Stimulated activated CD4-positive, alpha-beta T cell treated with anti-CD3 and anti-CD28 coated beads, TNF-alpha, amount 100 ng/mL, for 24 hours (primary cell): ENCODE measurements around the gene DYNLL2.
"Not testable (repeated sequence)": the region's sequence is repeated elsewhere in the genome, so short reads cannot be mapped to it uniquely, and the experiment has no call there.

ENCODE experiments used
- DNase-seq, 3 experiments: peaks; one replicate each; pipeline ENCODE4 v3.0.0-alpha.2; 2020; ENCODE audit warnings: low read depth in 3 of 3

The DYNLL2 gene

DNA sequence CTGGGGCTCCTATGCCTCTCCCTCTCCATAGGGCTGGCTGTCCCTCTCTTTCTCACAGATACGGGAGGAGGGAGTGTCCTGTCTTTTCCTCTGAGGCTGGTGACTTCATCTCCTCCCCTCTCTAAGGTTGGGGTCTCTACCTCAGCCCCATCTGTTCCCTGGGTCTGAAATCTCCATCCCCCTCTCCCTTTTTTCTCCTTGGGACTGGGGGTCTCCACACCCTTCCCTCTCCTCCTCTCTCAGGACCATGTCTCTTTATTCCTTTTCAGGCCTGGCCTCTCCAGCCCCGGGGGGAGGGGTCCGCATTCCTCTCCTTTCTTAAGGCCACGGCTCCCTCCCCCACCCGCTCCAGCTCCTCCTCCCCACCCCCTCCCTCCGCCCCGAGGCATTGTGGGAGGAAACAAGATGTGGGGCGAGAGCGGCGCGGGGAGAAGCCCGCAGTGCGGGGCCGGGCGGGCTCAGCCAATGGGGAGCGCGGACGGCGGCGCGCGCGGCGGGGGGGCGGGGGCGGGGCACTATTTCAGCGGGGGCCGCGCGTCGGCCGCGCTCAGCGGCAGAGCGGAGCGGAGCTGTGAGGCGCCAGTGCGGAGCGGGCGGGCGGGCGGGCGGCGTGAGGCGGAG, at the start of gene DYNLL2:
Gene DYNLL2 (plus strand): TSS at position 550 of the 621 bp plus-strand sequence. CDS start 3,672 bp downstream, outside the sequence.
- peak; percentile 83 to 91 (median 90) for DNase-seq

DNA sequence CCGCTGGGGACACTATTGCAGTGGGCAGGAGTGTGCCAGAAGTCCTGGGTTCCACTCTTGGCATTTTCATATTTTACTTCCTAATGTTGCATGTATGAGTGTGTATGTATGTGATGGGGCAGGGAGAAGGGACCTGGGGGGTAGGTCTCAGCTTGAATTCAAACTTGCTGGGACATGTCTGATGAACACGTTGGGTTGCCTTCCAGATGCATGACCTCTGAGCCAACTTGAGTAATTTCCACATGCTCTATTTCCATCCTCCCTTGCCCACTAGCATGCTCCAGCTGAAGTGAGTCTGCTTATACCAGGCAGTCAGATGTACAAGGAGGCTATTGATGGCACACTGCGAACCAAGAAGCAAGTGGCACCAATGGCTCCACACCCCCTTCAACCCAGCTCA, 43.2 kb upstream of the DYNLL2 start:
- DNase-seq = no peak

DNA sequence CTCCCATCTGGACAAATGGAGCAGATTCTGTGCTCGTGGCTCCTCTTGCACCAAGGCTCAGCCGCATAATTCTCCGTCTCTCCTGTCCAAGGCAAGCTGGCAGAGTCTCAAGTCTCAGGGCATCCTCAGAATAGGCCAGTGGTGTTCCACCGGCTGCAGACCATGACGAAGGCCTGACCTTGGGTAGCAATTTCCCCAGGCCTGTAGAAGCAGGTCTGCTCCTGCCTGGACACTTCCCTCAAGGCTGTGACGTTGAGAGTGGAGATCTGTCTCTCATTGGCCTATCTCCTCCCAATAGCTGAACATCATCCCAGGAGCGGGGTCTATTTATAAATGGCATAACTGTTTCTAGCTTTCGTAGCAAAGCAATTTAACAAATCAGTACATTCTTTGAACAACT, 42.8 kb upstream of the DYNLL2 start:
- DNase-seq = no peak

DNA sequence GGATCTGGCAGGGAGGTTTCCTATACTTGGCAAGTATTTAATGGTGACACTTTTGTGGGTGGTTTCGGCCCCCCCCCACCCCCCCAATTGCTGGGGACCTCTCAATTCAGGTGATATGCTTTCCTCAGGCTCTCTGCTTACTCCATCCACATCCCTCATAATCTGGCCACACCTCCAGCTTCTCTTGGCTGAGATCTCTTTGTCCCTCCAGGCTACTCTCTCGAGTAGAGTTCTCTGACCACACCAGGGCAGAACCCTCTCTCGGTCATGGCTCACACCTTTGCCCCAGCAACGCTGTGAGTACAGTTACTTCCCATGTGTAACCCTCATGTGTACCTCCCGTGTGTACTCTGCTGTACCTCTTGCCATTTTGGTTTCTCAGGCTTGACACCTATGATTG, 42.1 kb upstream of the DYNLL2 start:
- no peak for DNase-seq

DNA sequence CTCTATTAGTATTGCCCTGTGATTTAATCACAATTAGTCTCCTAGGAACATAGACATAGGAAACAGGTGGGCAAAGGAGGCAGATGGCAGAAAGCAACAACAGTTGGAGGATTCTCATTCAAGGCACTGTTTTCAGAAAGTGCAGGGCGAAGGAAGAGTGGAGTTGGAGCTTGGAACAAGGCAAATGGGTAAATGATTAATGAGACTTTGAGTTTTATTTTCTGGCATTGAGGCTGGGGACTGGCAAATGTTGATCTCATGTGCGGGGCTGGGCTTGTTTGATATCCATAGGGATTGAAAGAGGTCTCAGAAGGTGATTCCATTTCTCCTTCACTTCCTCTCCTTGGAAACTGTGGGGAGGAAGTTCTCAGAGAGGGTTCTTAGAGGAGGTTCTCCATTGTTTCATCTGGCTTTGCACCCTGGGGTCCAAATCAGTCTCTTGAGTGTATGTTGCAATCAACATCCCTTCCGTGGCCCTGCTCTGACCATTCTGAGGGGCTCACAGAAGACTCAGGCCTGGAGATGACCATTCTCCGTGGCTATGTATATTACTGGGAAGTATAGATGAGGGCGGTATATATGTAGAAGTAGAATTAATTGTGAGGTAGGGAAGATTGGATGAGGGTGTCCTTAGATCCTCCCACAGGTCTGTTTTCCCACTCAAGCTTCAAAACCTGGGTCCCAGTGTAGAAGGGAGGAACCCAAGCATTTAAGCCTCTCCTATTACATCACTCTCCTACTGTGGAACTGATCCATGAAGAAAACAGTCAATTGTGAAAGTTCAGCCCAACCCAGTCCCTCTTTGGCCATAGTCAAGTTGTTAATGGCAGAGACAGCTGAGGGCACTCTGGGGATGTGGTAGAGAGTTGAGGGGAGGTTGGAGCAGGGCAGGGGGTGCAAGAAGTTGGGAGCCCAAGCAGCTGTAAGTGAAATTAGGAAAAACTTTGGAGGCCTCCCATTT, 39.7 kb upstream of the DYNLL2 start:
- DNase-seq = no peak

DNA sequence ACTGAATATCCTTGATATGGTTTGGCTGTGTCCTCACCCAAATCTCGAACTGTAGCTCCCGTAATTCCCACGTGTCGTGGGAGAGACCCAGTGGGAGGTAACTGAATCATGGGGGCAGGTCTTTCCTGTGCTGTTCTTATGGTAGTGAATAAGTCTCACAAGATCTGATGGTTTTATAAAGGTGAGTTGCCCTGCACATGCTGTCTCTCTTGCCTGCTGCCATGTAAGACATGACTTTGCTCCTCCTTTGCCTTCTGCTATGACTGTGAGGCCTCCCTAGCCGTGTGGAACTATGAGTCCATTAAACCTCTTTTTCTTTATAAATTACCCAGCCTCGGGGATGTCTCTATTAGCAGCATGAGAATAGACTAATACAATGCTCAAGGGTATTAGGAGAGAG, 39.0 kb upstream of the DYNLL2 start:
- DNase-seq = not testable (repeated sequence)

DNA sequence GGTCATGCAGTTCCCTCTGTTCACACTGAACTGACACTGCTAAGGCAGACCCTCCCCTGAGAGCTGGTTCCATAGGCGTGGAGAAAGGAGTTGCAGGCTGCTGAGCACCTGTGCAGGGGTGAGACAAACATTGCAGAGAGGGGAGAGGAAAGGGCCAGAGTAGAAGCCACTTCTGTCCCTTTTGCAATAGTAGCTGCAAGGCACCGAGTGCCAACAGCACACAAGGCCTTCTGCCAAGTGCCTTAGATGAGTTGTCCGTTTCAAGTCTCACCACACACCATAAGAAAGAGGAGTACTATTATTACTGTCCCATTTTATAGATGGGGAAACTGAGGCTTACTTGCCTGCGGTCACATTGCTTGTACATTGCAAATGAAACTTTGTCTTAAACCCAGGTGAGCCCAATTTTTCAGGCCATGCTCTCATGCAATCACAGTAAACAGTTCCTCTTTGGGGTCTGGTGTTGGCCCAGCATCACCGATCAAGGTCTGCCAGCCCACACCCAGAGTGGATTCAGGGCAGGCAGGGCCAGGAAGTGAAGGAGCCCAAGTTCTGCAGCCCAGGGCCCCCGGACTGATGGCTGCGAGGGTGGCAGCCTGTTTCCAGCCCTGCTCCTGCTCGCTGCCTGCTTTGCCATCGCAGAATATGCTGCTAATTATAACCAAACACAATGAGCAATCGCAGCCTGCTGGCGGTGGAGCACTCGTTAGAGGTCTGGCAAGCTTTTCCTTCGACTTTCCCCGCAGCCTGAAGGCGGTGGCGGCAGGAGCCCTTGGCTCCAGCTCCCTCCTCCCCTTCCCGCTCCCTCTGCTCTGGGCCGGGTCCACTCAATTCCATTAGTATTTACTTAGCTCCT, 36.8 kb upstream of the DYNLL2 start:
- DNase-seq = no peak

DNA sequence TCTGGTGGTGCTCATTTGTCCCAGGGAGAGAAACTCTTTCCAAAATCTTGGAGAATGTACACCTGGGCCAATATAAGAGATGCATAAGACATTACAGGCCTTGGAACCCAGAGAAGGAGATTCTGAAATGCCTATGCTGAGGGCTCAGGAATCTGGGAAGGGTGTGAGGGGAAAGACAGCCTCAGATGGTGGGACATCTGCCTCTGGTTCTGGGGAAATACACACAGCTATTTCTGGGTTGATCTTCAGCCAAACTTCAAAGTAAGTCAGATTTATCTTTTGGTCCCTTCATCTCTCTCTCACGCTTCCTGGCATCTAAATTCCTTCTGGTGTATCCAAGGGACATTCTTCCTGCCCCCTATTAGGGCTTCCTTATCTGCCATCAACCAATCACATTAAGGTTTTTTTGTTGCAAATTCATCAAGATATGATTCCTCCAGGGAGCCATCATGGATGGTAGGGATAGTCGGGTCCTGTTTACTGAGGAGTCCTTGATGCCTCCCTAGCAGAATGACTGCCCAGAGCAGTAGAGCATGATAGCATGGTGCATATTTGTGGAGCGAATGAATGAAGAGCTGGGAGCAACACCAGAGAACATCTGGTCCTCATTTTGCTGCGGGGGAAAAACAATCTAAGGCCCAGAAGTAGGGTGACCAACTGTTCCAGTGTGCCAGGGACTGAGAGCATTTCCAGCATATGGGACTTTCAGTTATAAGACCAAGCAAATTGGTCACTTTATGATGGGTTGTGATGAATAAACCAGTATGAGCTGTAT, 35.7 kb upstream of the DYNLL2 start:
- no peak for DNase-seq

DNA sequence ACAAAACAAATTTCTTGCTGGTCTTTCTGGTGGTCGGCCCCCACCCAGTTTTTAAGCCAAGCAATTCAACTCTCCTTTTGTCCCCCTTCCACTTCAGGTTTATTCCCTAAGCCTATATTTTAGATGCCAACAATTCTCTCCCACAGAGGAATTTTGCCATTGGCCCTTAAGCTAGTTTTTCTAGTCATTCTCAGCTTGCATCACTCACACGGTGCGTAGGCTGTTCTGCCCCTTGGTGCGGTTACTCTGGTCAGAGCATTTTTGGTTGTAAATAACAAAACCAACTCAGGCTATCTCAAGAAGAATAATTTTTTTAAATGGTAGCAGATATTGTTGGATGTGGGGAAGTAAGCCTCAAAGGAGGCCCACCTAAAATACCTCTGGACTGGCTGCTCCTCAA, 33.7 kb upstream of the DYNLL2 start:
- no peak for DNase-seq

DNA sequence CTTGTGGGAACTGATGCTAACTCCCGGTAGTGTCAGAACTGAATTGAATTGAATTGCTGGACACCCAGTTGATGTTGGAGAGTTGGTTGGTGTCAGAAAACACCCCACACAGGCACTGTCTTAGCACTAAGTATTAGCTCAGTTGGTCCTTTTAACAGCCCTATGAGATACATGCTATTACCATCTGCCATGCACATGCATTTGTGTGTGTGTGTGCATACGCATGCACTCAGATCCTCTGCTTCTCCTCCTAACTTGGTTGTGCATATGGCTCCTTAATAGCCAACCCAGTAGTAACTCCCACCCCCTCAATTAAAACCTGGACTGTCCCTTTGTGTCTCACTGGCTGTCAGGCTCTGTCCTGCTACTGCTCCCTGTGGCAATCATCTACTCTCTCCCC, 32.3 kb upstream of the DYNLL2 start:
- no peak for DNase-seq

DNA sequence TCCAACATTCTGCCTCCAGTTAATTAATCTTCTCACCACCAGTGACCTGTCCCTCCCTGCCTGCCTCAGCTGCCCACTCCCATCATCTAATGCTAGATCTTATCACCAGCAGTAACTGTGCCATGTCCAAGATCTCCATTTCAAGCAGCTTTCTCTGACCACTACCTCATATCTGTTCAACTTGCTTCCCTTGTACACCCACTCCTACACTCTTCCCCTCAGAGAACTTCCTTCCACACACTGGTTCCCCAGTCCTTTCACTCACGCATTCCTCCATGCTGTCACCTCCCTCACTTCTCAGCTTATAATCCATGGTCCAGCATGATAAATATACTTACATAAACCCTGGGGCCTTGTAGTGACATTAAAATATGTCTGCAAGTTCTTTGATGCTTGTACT, 31.8 kb upstream of the DYNLL2 start:
- DNase-seq = no peak

DNA sequence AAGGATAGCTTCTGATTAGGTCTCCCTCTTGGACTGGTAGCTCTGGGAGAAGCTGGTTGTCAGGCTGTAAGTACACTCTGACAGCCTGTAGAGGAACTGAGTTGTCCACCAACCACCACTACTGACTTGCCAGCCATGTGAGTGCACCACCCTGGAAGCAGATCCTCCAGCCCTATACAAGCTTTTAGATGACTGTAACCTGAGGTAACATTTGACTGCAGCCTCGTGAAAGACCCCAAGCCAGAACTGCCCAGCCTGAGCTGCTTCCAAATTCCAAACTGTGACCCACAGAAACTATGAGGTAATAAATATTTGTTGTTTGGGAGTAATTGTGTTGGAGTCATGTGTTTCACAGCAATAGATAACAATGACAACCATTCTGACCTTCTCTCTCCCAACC, 30.8 kb upstream of the DYNLL2 start:
- DNase-seq = no peak

DNA sequence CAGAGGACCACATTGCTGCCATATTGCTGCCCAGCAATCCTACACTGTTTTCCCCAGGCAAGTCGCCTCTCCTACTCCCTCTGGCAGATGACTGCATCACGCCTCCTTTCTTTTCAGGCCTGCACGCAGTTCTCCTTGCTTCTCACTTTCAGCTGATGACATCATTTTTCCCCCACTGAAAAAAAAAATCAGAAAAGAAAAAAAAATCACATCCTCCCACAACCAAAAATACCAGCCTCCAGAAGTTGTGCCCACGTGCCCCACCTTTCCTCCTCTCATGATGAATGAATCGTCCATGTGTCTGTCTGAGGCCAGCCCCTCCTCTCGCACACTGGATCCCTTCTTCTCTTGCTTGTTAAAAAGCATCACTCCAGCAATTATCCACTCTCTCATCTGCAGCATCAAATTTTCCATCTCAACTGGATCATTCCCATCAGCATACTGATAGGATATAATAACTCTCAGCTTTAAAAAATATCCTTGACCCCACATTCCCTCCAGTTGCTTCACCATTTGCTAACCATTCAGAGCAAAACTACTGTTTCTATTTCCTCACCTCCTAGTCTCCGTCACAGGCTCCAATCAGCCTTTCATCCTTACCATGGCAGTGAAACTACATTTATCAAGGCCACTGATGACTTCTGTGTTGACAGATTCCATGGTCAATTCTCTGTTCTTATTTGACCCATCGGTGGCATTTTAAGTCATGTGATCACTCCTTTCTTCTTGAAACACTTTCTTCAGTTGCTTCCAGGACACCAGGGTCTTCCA, 30.1 kb upstream of the DYNLL2 start:
- DNase-seq = peak in 2 of 3 experiments; percentile 0 to 10

DNA sequence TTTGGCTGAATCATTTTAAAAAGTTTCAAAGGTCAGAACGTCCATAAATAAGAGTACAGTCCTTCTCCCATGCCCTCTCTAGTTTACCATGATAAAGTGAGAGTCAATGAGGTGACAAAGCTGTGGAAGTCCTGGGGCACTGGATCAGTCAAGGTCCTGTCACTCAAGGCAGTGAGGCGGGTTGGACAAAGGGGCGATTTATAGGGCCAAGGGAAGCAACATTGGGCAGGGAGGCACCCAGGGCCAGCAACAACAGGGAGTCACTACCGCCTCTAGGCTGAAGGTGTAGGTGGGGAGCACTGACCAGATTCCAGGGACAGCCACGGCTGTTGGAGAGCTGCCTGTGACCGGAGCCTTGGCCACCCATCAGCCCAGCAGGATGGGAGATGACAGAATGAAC, 28.6 kb upstream of the DYNLL2 start:
- no peak for DNase-seq

DNA sequence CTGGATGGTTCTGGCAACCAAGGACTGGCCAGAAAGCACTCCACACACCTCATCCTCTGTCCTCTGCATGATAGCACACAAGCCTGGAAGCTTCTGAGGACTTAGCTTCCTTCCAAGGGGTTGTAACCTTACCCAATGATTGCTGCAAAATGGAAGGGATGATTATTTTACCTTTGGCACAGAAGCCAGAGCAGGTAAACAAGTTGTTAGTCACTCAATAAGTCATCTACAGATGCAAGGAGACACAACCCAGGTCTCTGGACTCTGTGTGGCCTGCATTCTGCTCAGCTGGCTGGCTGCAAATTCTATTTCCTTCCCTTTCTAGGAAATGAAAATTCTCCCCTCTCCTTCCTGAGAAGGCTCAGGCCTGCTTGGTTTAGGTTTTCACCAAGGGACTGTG, 26.7 kb upstream of the DYNLL2 start:
- no peak for DNase-seq

DNA sequence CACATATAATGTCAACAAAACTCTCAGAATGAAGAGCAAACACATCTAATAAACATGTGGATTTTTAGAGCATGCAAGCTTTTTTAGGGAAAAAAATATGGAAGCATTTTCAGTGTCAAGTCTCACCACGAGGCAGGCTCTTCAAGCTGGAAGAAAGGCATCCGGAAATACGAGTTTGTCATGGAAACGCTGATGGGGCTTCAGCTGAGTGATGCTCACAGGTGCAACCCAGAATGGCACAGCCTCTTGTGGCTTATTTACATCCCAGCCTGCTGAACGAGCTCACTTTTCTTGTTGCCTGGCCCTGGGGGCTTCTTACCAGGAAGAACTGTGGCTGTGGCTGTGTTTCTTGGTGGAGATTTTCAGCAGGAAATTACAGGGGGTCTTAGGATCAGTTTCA, 24.1 kb upstream of the DYNLL2 start:
- DNase-seq = no peak

DNA sequence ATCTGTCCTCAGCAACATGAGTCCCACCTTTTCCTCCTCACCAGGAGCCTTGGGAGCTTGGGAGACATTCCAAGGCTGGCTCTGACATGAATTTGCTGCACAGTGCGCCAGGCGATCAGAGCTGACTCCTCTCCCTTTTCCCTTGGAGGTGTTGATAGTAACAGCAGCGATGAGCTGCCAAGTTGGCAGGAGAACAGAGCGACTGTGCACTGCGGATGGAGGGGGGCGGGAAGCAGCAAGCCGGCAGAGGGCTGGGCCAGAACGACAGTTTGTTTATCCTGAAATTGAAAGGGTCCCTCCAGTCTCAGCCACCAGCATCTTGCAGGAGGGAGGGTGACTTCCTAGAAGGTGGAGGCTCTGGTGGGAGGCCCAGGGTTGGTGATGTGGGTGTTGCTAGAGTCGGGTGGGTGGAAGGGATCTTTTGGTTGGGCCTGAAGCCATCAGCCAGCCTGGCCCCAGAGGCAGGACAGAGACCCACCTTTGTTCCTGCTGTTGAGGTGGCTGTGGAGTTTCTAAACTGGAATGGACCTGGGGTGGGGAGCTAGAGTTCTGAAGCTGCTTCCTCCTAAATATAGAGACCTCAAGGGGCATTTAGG, 22.5 kb upstream of the DYNLL2 start:
- no peak for DNase-seq

DNA sequence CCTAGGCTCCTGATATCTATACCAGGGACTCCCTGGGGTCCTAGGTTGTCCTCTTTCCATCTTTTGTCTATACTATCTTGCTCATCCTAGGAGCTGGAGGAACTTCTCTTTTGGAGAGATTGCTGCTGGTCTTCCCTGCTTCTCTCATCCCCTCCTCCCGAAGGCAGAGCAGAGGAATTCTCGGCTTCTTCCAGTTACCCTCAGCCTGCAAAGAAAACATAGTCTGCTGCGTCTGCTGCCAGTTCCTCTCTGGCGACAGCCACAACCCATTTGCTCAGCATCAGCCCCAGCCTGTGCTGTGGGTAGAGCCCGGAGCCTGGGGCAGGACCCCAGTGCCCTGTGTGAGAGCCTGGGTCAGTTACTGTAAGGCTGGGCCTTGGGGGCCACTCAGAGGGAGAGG, 21.5 kb upstream of the DYNLL2 start:
- no peak for DNase-seq

DNA sequence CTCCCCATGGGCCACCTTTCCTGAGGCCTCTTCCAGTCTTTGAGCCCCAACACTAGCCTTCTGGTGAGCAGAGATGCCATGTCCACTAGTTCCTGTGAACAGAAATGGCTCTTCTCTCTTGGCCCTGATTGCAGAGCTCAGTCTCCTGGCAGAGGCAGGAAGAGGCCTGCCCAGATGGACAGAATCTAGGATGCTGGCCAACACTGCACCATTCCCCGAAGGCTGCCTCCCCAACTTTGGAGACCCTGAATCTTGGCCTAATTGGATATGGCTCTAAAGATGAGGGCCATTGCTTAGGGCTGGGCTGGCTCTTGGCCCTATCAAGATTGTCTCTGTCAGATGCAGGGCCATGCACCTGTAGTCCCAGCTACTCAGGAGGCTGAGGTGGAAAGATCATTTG, 18.0 kb upstream of the DYNLL2 start:
- no peak for DNase-seq

DNA sequence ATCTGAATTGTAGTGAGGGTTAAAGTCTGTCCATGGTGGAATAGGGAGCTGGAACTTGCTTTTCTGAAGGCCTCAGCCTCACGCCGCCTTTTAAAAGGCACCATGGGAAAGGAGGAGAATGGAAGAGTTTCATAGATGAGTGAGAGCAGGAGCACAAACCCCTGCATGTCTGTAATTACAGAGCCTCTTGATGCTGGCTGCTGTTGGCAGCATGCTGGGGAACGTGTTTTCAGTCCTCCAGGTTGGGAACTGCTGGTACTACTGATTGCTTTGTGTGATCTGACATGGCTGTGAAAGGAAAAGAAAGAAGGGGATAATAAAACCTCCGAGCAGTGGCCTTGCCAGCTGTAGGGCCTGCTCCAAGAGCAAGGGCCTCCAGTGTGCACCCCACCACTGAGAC, 16.8 kb upstream of the DYNLL2 start:
- DNase-seq = no peak
